ENCODE data around the gene TMEM250. TPM values are rescaled to one million over a fixed set of nuclear protein-coding genes. Genes with fewer than 3 reads are reported as not detected.
A peak's percentile ranks its signal among the peaks of the same experiment; 100 is the strongest.

The TMEM250 gene
- total RNA-seq, 1 donor from 2014 or later: 37.4 TPM

DNA sequence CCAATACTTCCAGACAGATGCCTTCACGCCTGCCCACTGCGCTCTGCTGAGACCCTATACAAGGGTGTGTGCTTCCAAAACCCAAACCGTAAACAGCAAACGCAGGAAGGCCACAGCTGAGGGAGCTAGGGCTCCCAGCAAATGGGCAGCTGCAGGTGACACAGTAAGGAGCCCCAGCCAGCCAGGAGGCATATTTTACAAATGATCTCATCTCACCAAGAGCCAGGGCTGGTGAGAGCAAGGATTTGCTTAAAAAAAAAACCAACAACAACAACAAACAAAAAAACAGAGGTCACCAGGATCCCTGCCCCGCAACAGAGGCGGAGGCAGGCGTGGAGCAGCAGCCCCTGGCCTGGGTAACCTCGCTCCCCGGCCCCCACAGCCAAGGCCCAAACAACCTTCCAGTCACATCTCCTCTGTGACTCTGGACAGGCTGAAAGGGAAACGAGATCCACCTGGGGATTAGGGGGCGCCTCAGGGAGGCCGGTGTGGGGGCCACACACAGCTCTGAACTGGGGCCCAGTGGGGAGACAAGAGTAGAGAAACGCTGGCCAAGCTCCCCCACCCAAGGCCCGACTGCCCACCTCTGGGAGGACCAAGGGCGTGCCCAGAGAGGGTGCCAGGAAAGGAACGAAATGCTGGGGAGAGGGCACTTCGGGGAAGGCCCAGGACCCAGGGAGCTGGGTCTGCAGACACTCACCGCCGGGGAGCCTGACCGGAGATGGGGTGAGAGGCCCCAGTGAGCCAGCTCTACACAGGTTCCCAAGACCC lies 26.9 kb downstream of the TMEM250 start:
- peaks cover 13% of the 10 kb centered on the region for H3K4me1 Mint-ChIP-seq
- H3K27me3 Mint-ChIP-seq (ENCODE audit: low read depth): peaks cover 14% of the 10 kb centered on the region
- H3K4me3 Mint-ChIP-seq: peak overlapping the region; percentile 81
- H3K27ac Mint-ChIP-seq (ENCODE audit: unreplicated experiment): peak overlapping the region; percentile 50
- TF ChIP-seq, protein P1, sequence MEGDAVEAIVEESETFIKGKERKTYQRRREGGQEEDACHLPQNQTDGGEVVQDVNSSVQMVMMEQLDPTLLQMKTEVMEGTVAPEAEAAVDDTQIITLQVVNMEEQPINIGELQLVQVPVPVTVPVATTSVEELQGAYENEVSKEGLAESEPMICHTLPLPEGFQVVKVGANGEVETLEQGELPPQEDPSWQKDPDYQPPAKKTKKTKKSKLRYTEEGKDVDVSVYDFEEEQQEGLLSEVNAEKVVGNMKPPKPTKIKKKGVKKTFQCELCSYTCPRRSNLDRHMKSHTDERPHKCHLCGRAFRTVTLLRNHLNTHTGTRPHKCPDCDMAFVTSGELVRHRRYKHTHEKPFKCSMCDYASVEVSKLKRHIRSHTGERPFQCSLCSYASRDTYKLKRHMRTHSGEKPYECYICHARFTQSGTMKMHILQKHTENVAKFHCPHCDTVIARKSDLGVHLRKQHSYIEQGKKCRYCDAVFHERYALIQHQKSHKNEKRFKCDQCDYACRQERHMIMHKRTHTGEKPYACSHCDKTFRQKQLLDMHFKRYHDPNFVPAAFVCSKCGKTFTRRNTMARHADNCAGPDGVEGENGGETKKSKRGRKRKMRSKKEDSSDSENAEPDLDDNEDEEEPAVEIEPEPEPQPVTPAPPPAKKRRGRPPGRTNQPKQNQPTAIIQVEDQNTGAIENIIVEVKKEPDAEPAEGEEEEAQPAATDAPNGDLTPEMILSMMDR (conservative IDR thresholded peaks at IDR 0.05): no peak
- H3K36me3 Mint-ChIP-seq (ENCODE audit: low read depth): no peaks in the 10 kb centered on the region
- H3K9me3 Mint-ChIP-seq: no peaks in the 10 kb centered on the region
- no peak for DNase-seq (ENCODE audit: low read depth, low spot score)

- Mint-ChIP-seq H3K27me3 (ENCODE audit: low read depth) (peaks cover 8% of the 10 kb centered on the region), H3K9me3 (no peaks in the 10 kb centered on the region), H3K4me3 (peak overlapping the region; percentile 81), H3K27ac (ENCODE audit: unreplicated experiment) (no peak overlapping the region), H3K4me1 (peaks cover 13% of the 10 kb centered on the region), H3K36me3 (ENCODE audit: low read depth) (no peaks in the 10 kb centered on the region)
- TF ChIP-seq, protein P1 (conservative IDR thresholded peaks at IDR 0.05): no peak
- DNase-seq (ENCODE audit: low read depth, low spot score): no peak
These were observed 27.7 kb downstream of the TMEM250 start for GRCh38 chr9:136090768-136091581.

DNA sequence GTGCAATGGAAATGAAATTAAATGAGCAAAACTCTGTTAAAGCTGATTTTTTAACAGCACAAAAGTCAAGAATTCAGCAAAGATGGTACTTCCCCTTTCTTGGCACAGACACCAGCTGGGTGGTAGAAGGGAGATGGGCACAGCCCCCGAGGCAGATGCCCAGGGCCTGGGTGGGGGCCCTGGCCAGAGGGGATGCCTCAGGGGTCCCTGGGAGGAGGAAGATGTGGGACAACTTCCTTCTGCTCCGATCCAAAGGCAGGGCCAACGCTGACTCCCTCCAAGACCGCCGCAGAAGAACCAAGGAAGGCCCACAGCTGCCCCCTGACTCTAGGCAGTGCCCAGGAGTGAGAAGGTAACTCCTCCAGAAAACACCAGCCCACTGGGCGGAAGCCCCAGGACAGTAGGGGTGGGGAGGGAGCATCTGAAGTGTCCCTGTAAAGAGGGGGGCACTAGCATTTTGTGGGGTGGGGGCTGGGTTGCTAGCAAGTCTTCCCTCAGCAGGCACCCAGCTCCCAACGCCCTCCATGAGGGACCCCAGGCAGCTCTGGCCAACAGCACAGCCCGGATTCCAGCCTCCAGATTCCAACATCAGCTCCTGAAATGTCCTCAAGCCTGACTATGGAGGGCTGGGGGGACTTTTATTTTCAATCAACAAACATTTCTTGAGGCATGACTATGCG lies 28.5 kb downstream of the TMEM250 start:
- no peaks in the 10 kb centered on the region for H3K36me3 Mint-ChIP-seq (ENCODE audit: low read depth)
- H3K27ac Mint-ChIP-seq (ENCODE audit: unreplicated experiment): no peak overlapping the region
- H3K9me3 Mint-ChIP-seq: no peaks in the 10 kb centered on the region
- peak overlapping the region; percentile 36 for H3K4me3 Mint-ChIP-seq
- peaks cover 13% of the 10 kb centered on the region for H3K4me1 Mint-ChIP-seq
- H3K27me3 Mint-ChIP-seq (ENCODE audit: low read depth): peaks cover 7% of the 10 kb centered on the region
- TF ChIP-seq, protein P1 (conservative IDR thresholded peaks at IDR 0.05): no peak
- no peak for DNase-seq (ENCODE audit: low read depth, low spot score)

DNA sequence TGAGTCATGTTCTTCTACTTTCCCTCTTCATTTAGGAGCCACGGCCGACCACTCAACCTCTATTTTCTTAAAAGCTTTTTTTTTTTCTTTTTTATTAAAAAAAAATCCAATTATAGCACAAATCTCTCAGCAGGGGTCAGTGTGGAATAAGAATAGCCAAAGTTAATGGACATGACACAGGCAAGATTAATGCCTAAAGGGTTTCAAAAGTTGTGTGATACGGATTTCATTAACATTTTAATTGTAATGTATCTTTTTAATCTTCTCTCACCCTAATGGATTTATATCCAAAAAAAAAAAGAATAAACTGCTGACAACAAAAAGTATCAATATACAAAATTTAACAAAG lies 29.0 kb downstream of the TMEM250 start:
- TF ChIP-seq, protein P1 (conservative IDR thresholded peaks at IDR 0.05): peak; percentile 67

GRCh38 chr9:136088939-136089696 lies 29.6 kb downstream of the TMEM250 start:
- TF ChIP-seq, protein P1 (conservative IDR thresholded peaks at IDR 0.05): no peak
- Mint-ChIP-seq H3K9me3 (no peaks in the 10 kb centered on the region), H3K27ac (ENCODE audit: unreplicated experiment) (no peak overlapping the region), H3K4me3 (no peak overlapping the region), H3K27me3 (ENCODE audit: low read depth) (peaks cover 7% of the 10 kb centered on the region), H3K36me3 (ENCODE audit: low read depth) (no peaks in the 10 kb centered on the region), H3K4me1 (peaks cover 19% of the 10 kb centered on the region)
- no peak for DNase-seq (ENCODE audit: low read depth, low spot score)

More for the DNA sequence above, 29.0 kb downstream of the TMEM250 start:
- H3K4me3 Mint-ChIP-seq: peak overlapping the region; percentile 36
- H3K27ac Mint-ChIP-seq (ENCODE audit: unreplicated experiment): no peak overlapping the region
- no peak for DNase-seq (ENCODE audit: low read depth, low spot score)
- peaks cover 14% of the 10 kb centered on the region for H3K4me1 Mint-ChIP-seq
- H3K27me3 Mint-ChIP-seq (ENCODE audit: low read depth): peaks cover 7% of the 10 kb centered on the region
- H3K9me3 Mint-ChIP-seq: no peaks in the 10 kb centered on the region
- no peaks in the 10 kb centered on the region for H3K36me3 Mint-ChIP-seq (ENCODE audit: low read depth)
